H9 (cell line): ENCODE results near the gene SLC22A5. TPM values are rescaled to one million over a fixed set of nuclear protein-coding genes. Genes with fewer than 3 reads are reported as not detected.

ENCODE experiments used
- DNase-seq: peaks from one replicate; pipeline ENCODE4 v3.0.0-alpha.2; 2017
- H2AFZ ChIP-seq: one replicate; pipeline ENCODE4 v1.6.1; 2013; ENCODE audit warnings: mild to moderate bottlenecking, low read length, control low read depth, moderate library complexity
- H2AK5ac ChIP-seq: 2 replicates; pipeline ENCODE4 v1.6.1; 2013; ENCODE audit warnings: low read length, control low read depth, mixed read lengths; ENCODE audit not compliant: insufficient read length
- H2BK120ac ChIP-seq: one replicate; pipeline ENCODE4 v1.6.1; 2013; ENCODE audit warnings: low read depth, mild to moderate bottlenecking, low read length, control low read depth, inconsistent platforms; ENCODE audit not compliant: poor library complexity, severe bottlenecking
- H2BK12ac ChIP-seq: 2 replicates; pipeline ENCODE4 v1.6.1; 2013; ENCODE audit warnings: low read length, control low read depth, mixed read lengths, low read depth; ENCODE audit not compliant: insufficient read length
- H2BK15ac ChIP-seq: 2 replicates; pipeline ENCODE4 v1.6.1; 2013; ENCODE audit warnings: low read depth, low read length, control low read depth
- H2BK20ac ChIP-seq: one replicate; pipeline ENCODE4 v1.6.1; 2013; ENCODE audit warnings: low read depth, mild to moderate bottlenecking, low read length, control low read depth, inconsistent platforms; ENCODE audit not compliant: poor library complexity, severe bottlenecking
- H2BK5ac ChIP-seq: 2 replicates; pipeline ENCODE4 v1.6.1; 2013; ENCODE audit warnings: low read length, control low read depth, mixed read lengths; ENCODE audit not compliant: insufficient read length
- H3K14ac ChIP-seq: 2 replicates; pipeline ENCODE4 v1.6.1; 2013; ENCODE audit warnings: low read length, control low read depth; ENCODE audit not compliant: insufficient read depth
- H3K18ac ChIP-seq: 2 replicates; pipeline ENCODE4 v1.6.1; 2013; ENCODE audit warnings: low read depth, mild to moderate bottlenecking, mixed read lengths, low read length, control low read depth; ENCODE audit not compliant: insufficient read length
- H3K23ac ChIP-seq: 2 replicates; pipeline ENCODE4 v1.6.1; 2013; ENCODE audit warnings: low read length, control low read depth, mixed read lengths, low read depth; ENCODE audit not compliant: insufficient read length
- H3K23me2 ChIP-seq: 2 replicates; pipeline ENCODE4 v1.6.1; 2013; ENCODE audit warnings: low read depth, mild to moderate bottlenecking, mixed read lengths, low read length, control low read depth; ENCODE audit not compliant: insufficient read length, poor library complexity, severe bottlenecking
- H3K27ac ChIP-seq: 2 replicates; pipeline ENCODE4 v1.5.1; 2013; ENCODE audit warnings: low read length, control low read depth, mixed read lengths, low read depth; ENCODE audit not compliant: insufficient read length
- H3K27me3 ChIP-seq: 2 replicates; pipeline ENCODE4 v1.6.1; 2013; ENCODE audit warnings: low read length, control low read depth, inconsistent platforms; ENCODE audit not compliant: insufficient read depth
- H3K4ac ChIP-seq: 2 replicates; pipeline ENCODE4 v1.6.1; 2013; ENCODE audit warnings: low read depth, mild to moderate bottlenecking, control low read depth, inconsistent platforms, low read length, moderate library complexity
- H3K4me1 ChIP-seq: 2 replicates; pipeline ENCODE4 v1.6.1; 2013; ENCODE audit warnings: low read length, control low read depth, inconsistent platforms; ENCODE audit not compliant: insufficient read depth
- H3K4me2 ChIP-seq: 2 replicates; pipeline ENCODE4 v1.6.1; 2013; ENCODE audit warnings: low read length, control low read depth, mixed read lengths; ENCODE audit not compliant: insufficient read length, insufficient read depth
- H3K56ac ChIP-seq: 2 replicates; pipeline ENCODE4 v1.6.1; 2013; ENCODE audit warnings: low read depth, mild to moderate bottlenecking, mixed read lengths, low read length, control low read depth; ENCODE audit not compliant: insufficient read length
- H3K79me1 ChIP-seq: 2 replicates; pipeline ENCODE4 v1.6.1; 2013; ENCODE audit warnings: low read depth, mild to moderate bottlenecking, moderate library complexity, low read length, control low read depth, inconsistent platforms; ENCODE audit not compliant: insufficient read depth, poor library complexity, severe bottlenecking
- H3K79me2 ChIP-seq: 2 replicates; pipeline ENCODE4 v1.6.1; 2013; ENCODE audit warnings: low read length, control low read depth, inconsistent platforms; ENCODE audit not compliant: insufficient read depth
- H3K9ac ChIP-seq: 2 replicates; pipeline ENCODE4 v1.6.1; 2013; ENCODE audit warnings: low read length, control low read depth, mixed read lengths; ENCODE audit not compliant: insufficient read length; ENCODE audit errors: extremely low read depth
- H3K9me3 ChIP-seq: one replicate; pipeline ENCODE4 v1.6.1; 2013; ENCODE audit warnings: low read depth, low read length, inconsistent platforms; ENCODE audit not compliant: control insufficient read depth
- H3T11ph ChIP-seq: one replicate; pipeline ENCODE4 v1.6.1; 2013; ENCODE audit warnings: mild to moderate bottlenecking, low read length, control low read depth, inconsistent platforms
- H4K20me1 ChIP-seq: one replicate; pipeline ENCODE4 v1.6.1; 2013; ENCODE audit not compliant: control insufficient read depth, insufficient read length, insufficient read depth
- H4K5ac ChIP-seq: 2 replicates; pipeline ENCODE4 v1.6.1; 2013; ENCODE audit warnings: low read depth, mild to moderate bottlenecking, mixed read lengths, low read length, control low read depth; ENCODE audit not compliant: insufficient read length
- H4K8ac ChIP-seq: replicated peaks from 2 replicates; pipeline ENCODE4 v1.6.1; 2013; ENCODE audit warnings: low read length, control low read depth, mixed read lengths, low read depth; ENCODE audit not compliant: insufficient read length
- H4K91ac ChIP-seq: 2 replicates; pipeline ENCODE4 v1.6.1; 2013; ENCODE audit warnings: low read depth, mild to moderate bottlenecking, moderate library complexity, mixed read lengths, low read length, control low read depth; ENCODE audit not compliant: insufficient read length
- H3K27ac Mint-ChIP-seq, 3 experiments: 2 replicates in 2 of 3; 3 replicates in 1 of 3; pipeline ENCODE4 v1.8.0; 2020 to 2021; ENCODE audit warnings: mixed read lengths in 3 of 3, mild to moderate bottlenecking in 1 of 3, moderate library complexity in 1 of 3
- H3K27me3 Mint-ChIP-seq: 2 replicates; pipeline ENCODE4 v1.8.0; 2021; ENCODE audit warnings: low read depth, mild to moderate bottlenecking, moderate library complexity, mixed read lengths
- H3K36me3 Mint-ChIP-seq, 3 experiments: 2 replicates in 2 of 3; 3 replicates in 1 of 3; pipeline ENCODE4 v1.8.0; 2020 to 2021; ENCODE audit warnings: low read depth in 3 of 3, mixed read lengths in 3 of 3; ENCODE audit not compliant: insufficient read depth in 1 of 3
- H3K4me1 Mint-ChIP-seq, 2 experiments: 2 replicates each; pipeline ENCODE4 v1.8.0; 2020; ENCODE audit warnings: mixed read lengths in 2 of 2
- H3K4me3 Mint-ChIP-seq, 2 experiments: 2 replicates in 1 of 2; 3 replicates in 1 of 2; pipeline ENCODE4 v1.8.0; 2020 to 2021; ENCODE audit warnings: mild to moderate bottlenecking in 2 of 2, mixed read lengths in 2 of 2, moderate library complexity in 1 of 2
- H3K9me3 Mint-ChIP-seq, 2 experiments: 2 replicates in 1 of 2; 3 replicates in 1 of 2; pipeline ENCODE4 v1.8.0; 2020; ENCODE audit warnings: mild to moderate bottlenecking in 2 of 2, mixed read lengths in 2 of 2, moderate library complexity in 1 of 2
- CTCF ChIP-seq: fragments of 200-600 bp; sonication (generic); conservative IDR thresholded peaks from 3 replicates; pipeline ENCODE4 v1.8.0; 2021; ENCODE audit warnings: antibody characterized with exemption, mild to moderate bottlenecking
- total RNA-seq: library from RNA; stranded (reverse); gene quantifications from 2 replicates; pipeline ENCODE4 v1.2.1, GENCODE V29; 2021

SLC22A5 gene
- total RNA-seq, 1 experiment from 2014 or later = 3.4 TPM

DNA sequence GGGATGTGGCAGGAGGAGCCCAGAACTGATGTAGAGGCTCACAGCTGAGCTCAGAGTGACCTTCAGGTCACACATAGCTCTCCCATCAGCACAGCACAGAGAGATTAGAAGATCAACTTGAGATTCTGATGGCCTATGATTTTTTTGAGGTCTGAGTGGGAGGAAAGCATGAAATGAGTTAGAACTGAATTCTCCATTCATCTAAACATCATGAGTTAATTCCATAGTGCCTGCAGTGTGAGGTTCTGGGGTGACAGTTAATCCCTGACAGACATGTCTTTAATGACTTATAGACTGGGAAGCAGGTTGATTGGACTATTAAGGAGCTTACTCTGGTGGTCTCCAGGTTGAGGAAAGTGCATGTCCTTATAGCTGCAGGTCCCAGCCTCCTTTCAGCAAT is 22.4 kb downstream of the SLC22A5 start:
- no peaks in the 10 kb centered on the region for H3K9me3 ChIP-seq
- no peak overlapping the region for H2AFZ ChIP-seq
- no peak overlapping the region for H4K91ac ChIP-seq
- Mint-ChIP-seq H3K9me3 (no peaks in the 10 kb centered on the region), H3K4me3 (no peak overlapping the region), H3K27me3 (no peaks in the 10 kb centered on the region), H3K4me1 (peaks cover 7 to 9% of the 10 kb centered on the region in 2 experiments), H3K36me3 (peaks cover 0 to 2% (median 0%) of the 10 kb centered on the region in 3 experiments; a peak in 2 of 7 replicates), H3K27ac (no peak overlapping the region)
- H3K23me2 ChIP-seq = no peaks in the 10 kb centered on the region
- DNase-seq = no peak
- H3K79me2 ChIP-seq = no peaks in the 10 kb centered on the region
- H3K4ac ChIP-seq = no peak overlapping the region
- no peak overlapping the region for H2BK12ac ChIP-seq
- no peaks in the 10 kb centered on the region for H3K27me3 ChIP-seq
- H2BK120ac ChIP-seq = no peak overlapping the region
- H4K5ac ChIP-seq = no peak overlapping the region
- no peak overlapping the region for H4K8ac ChIP-seq
- H2BK5ac ChIP-seq = no peak overlapping the region
- H2BK15ac ChIP-seq = no peak overlapping the region
- H3K4me1 ChIP-seq = no peaks in the 10 kb centered on the region
- no peak overlapping the region for H3K4me2 ChIP-seq
- no peak overlapping the region for H3K23ac ChIP-seq
- no peak for TF ChIP-seq CTCF
- H2AK5ac ChIP-seq = no peak overlapping the region
- H3K79me1 ChIP-seq = no peaks in the 10 kb centered on the region
- no peak overlapping the region for H3K14ac ChIP-seq
- no peak overlapping the region for H3T11ph ChIP-seq
- H4K20me1 ChIP-seq = no peaks in the 10 kb centered on the region
- no peak overlapping the region for H3K9ac ChIP-seq
- H2BK20ac ChIP-seq = no peak overlapping the region
- no peak overlapping the region for H3K56ac ChIP-seq
- no peak overlapping the region for H3K18ac ChIP-seq
- H3K27ac ChIP-seq = no peak overlapping the region
